IMR-90 (cell line): ENCODE results near the gene CCR8. TPM values are rescaled to one million over a fixed set of nuclear protein-coding genes. Genes with fewer than 3 reads are reported as not detected.

Experiments used
- ATAC-seq: fragments of 200-7000 bp; cut with Tn5 transposase; 2 replicates; pipeline ENCODE4 v1.9.1; 2020; ENCODE audit warnings: low read depth, mild to moderate bottlenecking, moderate library complexity
- BruUV-seq: library from RNA; stranded (reverse); fragments of 400-500 nt; replicated peaks from 2 replicates; lab custom pipeline; 2021; lab: Mats Ljungman, UMichigan
- CTCF ChIA-PET: fragments of 300-600 bp; formaldehyde crosslinking; extraction: SDS; loops from one replicate; lab custom pipeline; 2021; ENCODE audit warnings: antibody characterized with exemption; lab: Yijun Ruan, JAX
- POLR2A ChIA-PET: fragments of 300-600 bp; sonication (Branson Sonifier 250); formaldehyde crosslinking; loops from one replicate; lab custom pipeline; 2022; ENCODE audit warnings: antibody characterized with exemption; ENCODE audit not compliant: unreplicated experiment; lab: Charles Lee
- DNase-seq: peaks from one replicate; pipeline ENCODE4 v3.0.0; 2013
- H2AFZ ChIP-seq: replicated peaks from 2 replicates; pipeline ENCODE3; 2013; ENCODE audit warnings: low read length, mild to moderate bottlenecking; ENCODE audit not compliant: poor library complexity
- H2AK5ac ChIP-seq: 2 replicates; pipeline ENCODE4 v1.6.1; 2013; ENCODE audit warnings: low read depth, low read length, inconsistent platforms
- H2AK9ac ChIP-seq: replicated peaks from 2 replicates; pipeline ENCODE3; 2013; ENCODE audit warnings: mild to moderate bottlenecking, low read depth, low read length, moderate library complexity; ENCODE audit not compliant: poor library complexity
- H2BK120ac ChIP-seq: 2 replicates; pipeline ENCODE4 v1.6.1; 2013; ENCODE audit warnings: low read depth, low read length, inconsistent platforms
- H2BK15ac ChIP-seq: 3 replicates; pipeline ENCODE4 v1.6.1; 2013; ENCODE audit warnings: low read depth, low read length, inconsistent platforms
- H2BK20ac ChIP-seq: 2 replicates; pipeline ENCODE4 v1.6.1; 2013; ENCODE audit warnings: low read depth, mild to moderate bottlenecking, inconsistent platforms, low read length, moderate library complexity
- H2BK5ac ChIP-seq: 2 replicates; pipeline ENCODE4 v1.6.1; 2013; ENCODE audit warnings: mild to moderate bottlenecking, low read depth, low read length, inconsistent platforms; ENCODE audit not compliant: poor library complexity, severe bottlenecking
- H3K14ac ChIP-seq: replicated peaks from 2 replicates; pipeline ENCODE4 v1.6.1; 2013; ENCODE audit warnings: low read depth, low read length, inconsistent platforms
- H3K18ac ChIP-seq: 2 replicates; pipeline ENCODE4 v1.6.1; 2013; ENCODE audit warnings: low read depth, low read length, control low read depth
- H3K23ac ChIP-seq: 2 replicates; pipeline ENCODE4 v1.6.1; 2013; ENCODE audit warnings: low read depth, low read length, inconsistent platforms
- H3K27ac ChIP-seq: 2 replicates; pipeline ENCODE4 v1.5.1; 2013; ENCODE audit warnings: mild to moderate bottlenecking, control low read depth, low read length; ENCODE audit not compliant: insufficient read depth
- H3K27me3 ChIP-seq: 2 replicates; pipeline ENCODE4 v1.6.1; 2013; ENCODE audit warnings: low read length; ENCODE audit not compliant: control insufficient read depth, insufficient read depth
- H3K36me3 ChIP-seq: 2 replicates; pipeline ENCODE4 v1.6.1; 2013; ENCODE audit warnings: low read length, mixed read lengths; ENCODE audit not compliant: control insufficient read depth, insufficient read depth
- H3K4ac ChIP-seq: 2 replicates; pipeline ENCODE4 v1.6.1; 2013; ENCODE audit warnings: low read depth, low read length, inconsistent platforms
- H3K4me1 ChIP-seq: 2 replicates; pipeline ENCODE4 v1.6.1; 2013; ENCODE audit warnings: low read length, mixed read lengths; ENCODE audit not compliant: control insufficient read depth, insufficient read depth
- H3K4me2 ChIP-seq: 2 replicates; pipeline ENCODE4 v1.6.1; 2013; ENCODE audit warnings: low read depth, mild to moderate bottlenecking, control low read depth, low read length, moderate library complexity
- H3K4me3 ChIP-seq: 2 replicates; pipeline ENCODE4 v1.5.1; 2013; ENCODE audit warnings: low read depth, mild to moderate bottlenecking, control low read depth, low read length, moderate library complexity; ENCODE audit not compliant: insufficient read depth
- H3K56ac ChIP-seq: 2 replicates; pipeline ENCODE4 v1.6.1; 2013; ENCODE audit warnings: low read length, inconsistent platforms; ENCODE audit not compliant: insufficient read depth; ENCODE audit errors: extremely low read depth
- H3K79me1 ChIP-seq, 2 experiments: 2 replicates each; pipeline ENCODE4 v1.6.1; 2013; ENCODE audit warnings: low read length in 2 of 2, inconsistent platforms in 1 of 2, low read depth in 1 of 2
- H3K9ac ChIP-seq: 2 replicates; pipeline ENCODE4 v1.6.1; 2013; ENCODE audit warnings: low read depth, low read length, control low read depth
- H3K9me1 ChIP-seq: 2 replicates; pipeline ENCODE4 v1.6.1; 2013; ENCODE audit warnings: low read length, inconsistent platforms; ENCODE audit not compliant: insufficient read depth
- H3K9me3 ChIP-seq: 2 replicates; pipeline ENCODE4 v1.6.1; 2013; ENCODE audit warnings: low read length; ENCODE audit not compliant: control insufficient read depth, insufficient read depth
- H4K20me1 ChIP-seq: 2 replicates; pipeline ENCODE4 v1.6.1; 2013; ENCODE audit warnings: low read length, inconsistent platforms; ENCODE audit not compliant: insufficient read depth
- H4K5ac ChIP-seq: 2 replicates; pipeline ENCODE4 v1.6.1; 2013; ENCODE audit warnings: mild to moderate bottlenecking, low read depth, low read length, control low read depth
- H4K8ac ChIP-seq, 2 experiments: 2 replicates each; pipeline ENCODE4 v1.6.1; 2013; ENCODE audit warnings: low read depth in 2 of 2, low read length in 2 of 2, control low read depth in 1 of 2, inconsistent platforms in 1 of 2
- H4K91ac ChIP-seq: 2 replicates; pipeline ENCODE4 v1.6.1; 2013; ENCODE audit warnings: low read depth, low read length, inconsistent platforms; ENCODE audit not compliant: insufficient read depth
- BHLHE40 ChIP-seq: fragments of 150-350 bp; IDR thresholded peaks from 2 replicates; pipeline ENCODE4 v1.6.1; 2016; ENCODE audit warnings: mild to moderate bottlenecking, low read depth, low read length
- CEBPB ChIP-seq: IDR thresholded peaks from 2 replicates; pipeline ENCODE4 v1.6.1; 2012; ENCODE audit warnings: low read depth, low read length, improper control_type of control experiment
- CHD1 ChIP-seq: IDR thresholded peaks from 2 replicates; pipeline ENCODE4 v1.6.1; 2012; ENCODE audit warnings: low read depth, low read length, improper control_type of control experiment
- ELK1 ChIP-seq: fragments of 150-350 bp; IDR thresholded peaks from 2 replicates; pipeline ENCODE4 v1.6.1; 2016; ENCODE audit warnings: low read depth, mild to moderate bottlenecking, low read length, moderate library complexity, borderline replicate concordance
- FOS ChIP-seq: fragments of 150-350 bp; IDR thresholded peaks from 2 replicates; pipeline ENCODE4 v1.6.1; 2016; ENCODE audit warnings: low read depth, low read length
- MAFK ChIP-seq: IDR thresholded peaks from 2 replicates; pipeline ENCODE4 v1.6.1; 2012; ENCODE audit warnings: low read depth, low read length, improper control_type of control experiment
- MAZ ChIP-seq: IDR thresholded peaks from 2 replicates; pipeline ENCODE4 v1.6.1; 2012; ENCODE audit warnings: low read depth, mild to moderate bottlenecking, low read length, improper control_type of control experiment, moderate library complexity, borderline replicate concordance
- MXI1 ChIP-seq: IDR thresholded peaks from 2 replicates; pipeline ENCODE4 v1.6.1; 2012; ENCODE audit warnings: low read depth, mild to moderate bottlenecking, low read length, moderate library complexity, borderline replicate concordance
- NFE2L2 ChIP-seq: fragments of 150-350 bp; IDR thresholded peaks from 2 replicates; pipeline ENCODE4 v1.6.1; 2016; ENCODE audit warnings: low read depth, mild to moderate bottlenecking, low read length
- POLR2A ChIP-seq: IDR thresholded peaks from 2 replicates; pipeline ENCODE4 v1.6.1; 2012; ENCODE audit warnings: mild to moderate bottlenecking, low read depth, low read length
- RAD21 ChIP-seq: IDR thresholded peaks from 2 replicates; pipeline ENCODE4 v1.6.1; 2012; ENCODE audit warnings: low read length, improper control_type of control experiment
- RCOR1 ChIP-seq: IDR thresholded peaks from 2 replicates; pipeline ENCODE4 v1.6.1; 2012; ENCODE audit warnings: mild to moderate bottlenecking, low read length, improper control_type of control experiment; ENCODE audit not compliant: insufficient replicate concordance
- RFX5 ChIP-seq: IDR thresholded peaks from 2 replicates; pipeline ENCODE4 v1.8.0; 2012; ENCODE audit warnings: low read depth, mild to moderate bottlenecking, low read length, moderate library complexity
- SMC3 ChIP-seq: fragments of 150-350 bp; IDR thresholded peaks from 2 replicates; pipeline ENCODE4 v1.6.1; 2016; ENCODE audit warnings: low read depth, mild to moderate bottlenecking, antibody characterized with exemption, low read length, moderate library complexity
- USF2 ChIP-seq: fragments of 150-350 bp; IDR thresholded peaks from 2 replicates; pipeline ENCODE4 v1.6.1; 2017; ENCODE audit warnings: mild to moderate bottlenecking, antibody characterized with exemption, low read length, low read depth
- WGBS, 2 experiments: methylation state at CpG; one replicate each; pipeline versions ENCODE4 v1.1.5 to v1.1.7; 2013; ENCODE audit warnings: missing lambda C conversion rate in 2 of 2; ENCODE audit not compliant: insufficient read length in 1 of 2; ENCODE audit errors: extremely low coverage in 2 of 2; 5-methylcytosine and 5-hydroxymethylcytosine counted together
- dilution Hi-C: fragments of 300-500 bp; cut with HindIII; formaldehyde crosslinking; loops from one replicate; pipeline ENCODE4 v1.14.3; 2018; ENCODE audit warnings: low sequenced_read_pairs; ENCODE audit not compliant: unreplicated experiment
- in situ Hi-C: fragments of 300-500 bp; cut with MboI; formaldehyde crosslinking; loops from 3 replicates; pipeline ENCODE4 v1.14.3; 2019; ENCODE audit warnings: low sequenced_read_pairs, inconsistent platforms, mixed read lengths
- intact Hi-C: fragments of 100-400 bp; cut with micrococcal nuclease; formaldehyde crosslinking; loops from 2 replicates; pipeline ENCODE4 v1.10.0; 2022
- polyA plus RNA-seq, 3 experiments: library from polyadenylated mRNA; depleted of rRNA; stranded (reverse); fragments of >200 nt; gene quantifications; 2 replicates each; pipeline ENCODE4 v1.2.3, GENCODE V29; 2012; ENCODE audit warnings: low replicate concordance in 1 of 3
- total RNA-seq: library from RNA; depleted of rRNA; stranded (reverse); fragments of >200 nt; gene quantifications from 2 replicates; pipeline ENCODE4 v1.2.3, GENCODE V29; 2012
- TF ChIP-seq, protein P1 (sequence below): conservative IDR thresholded peaks from 2 replicates; pipeline ENCODE4 v1.5.1; 2012; ENCODE audit warnings: mild to moderate bottlenecking, low read depth, low read length, improper control_type of control experiment

CCR8 gene
- total and polyA plus RNA-seq, 2 of the 4 experiments (the other 2 are of a cell fraction) = not detected

GRCh38 chr3:39281533-39281932, 48.0 kb upstream of the CCR8 start:
- dilution Hi-C loops = no loop called here
- intact Hi-C loops = no loop called here

More at GRCh38 chr3:39281533-39281932, 48.0 kb upstream of the CCR8 start:
- H3K4ac ChIP-seq = no peak overlapping the region
- H3K14ac ChIP-seq = no peak overlapping the region
- no peak overlapping the region for H3K23ac ChIP-seq
- H2AFZ ChIP-seq = no peak overlapping the region
- ChIA-PET POLR2A (no interaction called here), CTCF (interaction anchor here (2.3 kb wide), 1 partner anchor 10 kb away, joined by 8 read pairs; no protein-coding TSS in a partner anchor)
- no peak overlapping the region for H3K4me3 ChIP-seq
- no peak overlapping the region for H3K4me2 ChIP-seq
- H4K20me1 ChIP-seq = no peaks in the 10 kb centered on the region
- no peaks in the 10 kb centered on the region for H3K36me3 ChIP-seq
- H2BK120ac ChIP-seq = no peak overlapping the region
- WGBS, 2 experiments = 71% methylated on average over 7 of the region's 9 CpGs; no CpG with 5 or more reads in 1 of the 2 experiments
- DNase-seq (no peak), ATAC-seq (no peak)
- no peak overlapping the region for H3K18ac ChIP-seq
- no peak overlapping the region for H4K91ac ChIP-seq
- BruUV-seq = no TSS peak
- no peak overlapping the region for H4K5ac ChIP-seq
- H2BK15ac ChIP-seq = no peak overlapping the region
- H3K9ac ChIP-seq = no peak overlapping the region
- H3K27me3 ChIP-seq = peaks cover 8% of the 10 kb centered on the region
- no peak overlapping the region for H3K27ac ChIP-seq
- in situ Hi-C loops = loop anchor here (5.0 kb wide), 1 partner anchor 89 kb away; the partner anchor contains the start of gene XIRP1
- H3K9me1 ChIP-seq = no peaks in the 10 kb centered on the region
- no peaks in the 10 kb centered on the region for H3K9me3 ChIP-seq
- TF ChIP-seq RCOR1 (no peak), CEBPB (no peak), FOS (no peak), RFX5 (no peak), MAFK (no peak), MAZ (no peak), USF2 (no peak), ELK1 (no peak), RAD21 (no peak), CHD1 (no peak), POLR2A (no peak), MXI1 (no peak), BHLHE40 (no peak), NFE2L2 (no peak), SMC3 (no peak)
- TF ChIP-seq, protein P1, sequence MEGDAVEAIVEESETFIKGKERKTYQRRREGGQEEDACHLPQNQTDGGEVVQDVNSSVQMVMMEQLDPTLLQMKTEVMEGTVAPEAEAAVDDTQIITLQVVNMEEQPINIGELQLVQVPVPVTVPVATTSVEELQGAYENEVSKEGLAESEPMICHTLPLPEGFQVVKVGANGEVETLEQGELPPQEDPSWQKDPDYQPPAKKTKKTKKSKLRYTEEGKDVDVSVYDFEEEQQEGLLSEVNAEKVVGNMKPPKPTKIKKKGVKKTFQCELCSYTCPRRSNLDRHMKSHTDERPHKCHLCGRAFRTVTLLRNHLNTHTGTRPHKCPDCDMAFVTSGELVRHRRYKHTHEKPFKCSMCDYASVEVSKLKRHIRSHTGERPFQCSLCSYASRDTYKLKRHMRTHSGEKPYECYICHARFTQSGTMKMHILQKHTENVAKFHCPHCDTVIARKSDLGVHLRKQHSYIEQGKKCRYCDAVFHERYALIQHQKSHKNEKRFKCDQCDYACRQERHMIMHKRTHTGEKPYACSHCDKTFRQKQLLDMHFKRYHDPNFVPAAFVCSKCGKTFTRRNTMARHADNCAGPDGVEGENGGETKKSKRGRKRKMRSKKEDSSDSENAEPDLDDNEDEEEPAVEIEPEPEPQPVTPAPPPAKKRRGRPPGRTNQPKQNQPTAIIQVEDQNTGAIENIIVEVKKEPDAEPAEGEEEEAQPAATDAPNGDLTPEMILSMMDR = no peak
- H2BK5ac ChIP-seq = no peak overlapping the region
- H2AK9ac ChIP-seq = no peak overlapping the region
- no peak overlapping the region for H3K56ac ChIP-seq
- no peaks in the 10 kb centered on the region for H3K79me1 ChIP-seq
- no peak overlapping the region for H2AK5ac ChIP-seq
- no peaks in the 10 kb centered on the region for H3K4me1 ChIP-seq
- H4K8ac ChIP-seq = no peak overlapping the region
- no peak overlapping the region for H2BK20ac ChIP-seq
